GM21825 (cell line): ENCODE measurements around the gene CWC27.
A peak's percentile ranks its signal among the peaks of the same experiment; 100 is the strongest.

ENCODE experiments used
- ATAC-seq: cut with Tn5 transposase; IDR thresholded peaks from one replicate; pipeline ENCODE4 v1.9.1; 2021; ENCODE audit warnings: mild to moderate bottlenecking, moderate library complexity; ENCODE audit not compliant: unreplicated experiment

The CWC27 gene

GRCh38 chr5:64768358-64769312 is at the start of gene CWC27, which contains the start of gene SREK1IP1:
CWC27 (plus strand) TSS chr5:64768930; CDS start chr5:64769147, 217 bp downstream.
SREK1IP1 (minus strand) TSS chr5:64768691; CDS start chr5:64768517, 174 bp downstream.
- peak; percentile 97 for ATAC-seq

- ATAC-seq, result no peak
Measured at GRCh38 chr5:64722588-64722987, 46.1 kb upstream of the CWC27 start.

GRCh38 chr5:64727150-64727549 is 41.6 kb upstream of the CWC27 start:
- no peak for ATAC-seq

- no peak for ATAC-seq
Measured at GRCh38 chr5:64742411-64742810, 26.3 kb upstream of the CWC27 start.

- no peak for ATAC-seq
Measured at GRCh38 chr5:64742821-64743220, 25.9 kb upstream of the CWC27 start.

- ATAC-seq, result no peak
Measured at GRCh38 chr5:64744914-64745313, 23.8 kb upstream of the CWC27 start.

- ATAC-seq, result no peak
Measured at GRCh38 chr5:64746446-64746845, 22.3 kb upstream of the CWC27 start.

GRCh38 chr5:64749385-64749784 is 19.3 kb upstream of the CWC27 start:
- ATAC-seq, result no peak

- no peak for ATAC-seq
Measured at GRCh38 chr5:64754066-64754465, 14.7 kb upstream of the CWC27 start.

GRCh38 chr5:64758901-64759300 is 9.8 kb upstream of the CWC27 start:
- no peak for ATAC-seq

GRCh38 chr5:64759960-64760660 is 8.6 kb upstream of the CWC27 start:
- ATAC-seq, result no peak

- no peak for ATAC-seq
Measured at GRCh38 chr5:64763948-64764503, 4.7 kb upstream of the CWC27 start.

- ATAC-seq, result no peak
Measured at GRCh38 chr5:64765804-64766504, 2.8 kb upstream of the CWC27 start.

- no peak for ATAC-seq
Measured at GRCh38 chr5:64766941-64767340, 1.8 kb upstream of the CWC27 start.

GRCh38 chr5:64767959-64768357 is 772 bp upstream of the CWC27 start:
- ATAC-seq, result peak; percentile 10

GRCh38 chr5:64769855-64770254 is 1.1 kb downstream of the CWC27 start:
- no peak for ATAC-seq

GRCh38 chr5:64771736-64772135 is 3.0 kb downstream of the CWC27 start:
- no peak for ATAC-seq

GRCh38 chr5:64773533-64773932 is 4.8 kb downstream of the CWC27 start:
- peak; percentile 31 for ATAC-seq

- ATAC-seq, result no peak
Measured at GRCh38 chr5:64775291-64775690, 6.6 kb downstream of the CWC27 start.

- peak; percentile 84 for ATAC-seq
Measured at GRCh38 chr5:64784451-64785025, 15.8 kb downstream of the CWC27 start.

- no peak for ATAC-seq
Measured at GRCh38 chr5:64786372-64786771, 17.6 kb downstream of the CWC27 start.
